ENCODE results near the gene PFKFB4.

The PFKFB4 gene

GRCh38 chr3:48564022-48564421 is 7.4 kb upstream of the PFKFB4 start:
- peak; percentile 70 for DNase-seq (ENCODE audit: low spot score)
- TF ChIP-seq, protein P1, sequence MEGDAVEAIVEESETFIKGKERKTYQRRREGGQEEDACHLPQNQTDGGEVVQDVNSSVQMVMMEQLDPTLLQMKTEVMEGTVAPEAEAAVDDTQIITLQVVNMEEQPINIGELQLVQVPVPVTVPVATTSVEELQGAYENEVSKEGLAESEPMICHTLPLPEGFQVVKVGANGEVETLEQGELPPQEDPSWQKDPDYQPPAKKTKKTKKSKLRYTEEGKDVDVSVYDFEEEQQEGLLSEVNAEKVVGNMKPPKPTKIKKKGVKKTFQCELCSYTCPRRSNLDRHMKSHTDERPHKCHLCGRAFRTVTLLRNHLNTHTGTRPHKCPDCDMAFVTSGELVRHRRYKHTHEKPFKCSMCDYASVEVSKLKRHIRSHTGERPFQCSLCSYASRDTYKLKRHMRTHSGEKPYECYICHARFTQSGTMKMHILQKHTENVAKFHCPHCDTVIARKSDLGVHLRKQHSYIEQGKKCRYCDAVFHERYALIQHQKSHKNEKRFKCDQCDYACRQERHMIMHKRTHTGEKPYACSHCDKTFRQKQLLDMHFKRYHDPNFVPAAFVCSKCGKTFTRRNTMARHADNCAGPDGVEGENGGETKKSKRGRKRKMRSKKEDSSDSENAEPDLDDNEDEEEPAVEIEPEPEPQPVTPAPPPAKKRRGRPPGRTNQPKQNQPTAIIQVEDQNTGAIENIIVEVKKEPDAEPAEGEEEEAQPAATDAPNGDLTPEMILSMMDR (conservative IDR thresholded peaks at IDR 0.05; ENCODE audit: low read depth), result no peak
- POLR2A ChIA-PET (ENCODE audit: low non-redundant PET), result no interaction called here
- CTCF ChIA-PET, result no interaction called here
- H3K27ac ChIP-seq, result peak overlapping the region; percentile 100

- ChIA-PET CTCF (no interaction called here), POLR2A (ENCODE audit: low non-redundant PET) (no interaction called here)
- TF ChIP-seq, protein P1 (conservative IDR thresholded peaks at IDR 0.05; ENCODE audit: low read depth), result no peak
- DNase-seq (ENCODE audit: low spot score), result no peak
- H3K27ac ChIP-seq, result peak within 1 kb of the TSS; percentile 100
Observed at GRCh38 chr3:48563382-48563918, 6.8 kb upstream of the PFKFB4 start, which contains the start of gene UCN2. UCN2 (minus strand) TSS chr3:48563781; CDS start chr3:48563124, 657 bp downstream.

DNA sequence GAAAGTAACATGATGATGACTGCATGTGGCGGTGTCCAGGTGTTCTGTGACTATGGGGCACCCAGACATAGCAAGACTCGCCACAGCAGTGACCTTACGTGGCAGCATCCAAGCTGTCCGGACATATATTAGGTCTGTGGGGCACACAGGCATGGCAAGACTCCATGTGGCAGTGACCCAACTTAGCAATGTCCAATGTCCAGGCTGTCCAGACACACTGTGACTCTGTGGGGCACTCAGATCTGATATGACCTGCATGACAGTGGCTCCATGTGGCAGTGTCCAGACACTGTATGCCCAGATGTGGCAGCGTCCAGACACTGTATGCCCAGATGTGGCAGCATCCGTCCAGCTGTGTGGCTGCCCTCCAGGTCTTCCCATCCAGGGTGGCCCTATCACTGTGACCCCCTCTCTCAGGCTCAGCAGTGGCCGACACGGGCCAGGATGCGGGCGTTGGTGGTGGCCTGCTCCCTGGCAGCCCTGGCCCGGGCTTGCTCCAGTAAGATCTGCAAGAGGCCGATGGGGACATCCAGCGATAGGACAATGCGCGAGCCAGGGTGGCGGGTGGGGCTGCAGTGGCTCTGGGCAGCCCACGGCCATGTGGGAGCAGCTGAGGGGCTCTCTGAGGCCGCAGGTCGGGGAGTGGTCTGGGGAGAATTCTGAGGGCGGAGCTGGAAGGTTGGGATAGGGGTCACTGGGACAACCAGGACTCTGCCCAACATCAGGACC is 5.9 kb upstream of the PFKFB4 start:
- ChIA-PET POLR2A (ENCODE audit: low non-redundant PET) (no interaction called here), CTCF (no interaction called here)
- TF ChIP-seq, protein P1 (conservative IDR thresholded peaks at IDR 0.05; ENCODE audit: low read depth), result no peak
- no peak for DNase-seq (ENCODE audit: low spot score)
- H3K27ac ChIP-seq, result peak overlapping the region; percentile 100

DNA sequence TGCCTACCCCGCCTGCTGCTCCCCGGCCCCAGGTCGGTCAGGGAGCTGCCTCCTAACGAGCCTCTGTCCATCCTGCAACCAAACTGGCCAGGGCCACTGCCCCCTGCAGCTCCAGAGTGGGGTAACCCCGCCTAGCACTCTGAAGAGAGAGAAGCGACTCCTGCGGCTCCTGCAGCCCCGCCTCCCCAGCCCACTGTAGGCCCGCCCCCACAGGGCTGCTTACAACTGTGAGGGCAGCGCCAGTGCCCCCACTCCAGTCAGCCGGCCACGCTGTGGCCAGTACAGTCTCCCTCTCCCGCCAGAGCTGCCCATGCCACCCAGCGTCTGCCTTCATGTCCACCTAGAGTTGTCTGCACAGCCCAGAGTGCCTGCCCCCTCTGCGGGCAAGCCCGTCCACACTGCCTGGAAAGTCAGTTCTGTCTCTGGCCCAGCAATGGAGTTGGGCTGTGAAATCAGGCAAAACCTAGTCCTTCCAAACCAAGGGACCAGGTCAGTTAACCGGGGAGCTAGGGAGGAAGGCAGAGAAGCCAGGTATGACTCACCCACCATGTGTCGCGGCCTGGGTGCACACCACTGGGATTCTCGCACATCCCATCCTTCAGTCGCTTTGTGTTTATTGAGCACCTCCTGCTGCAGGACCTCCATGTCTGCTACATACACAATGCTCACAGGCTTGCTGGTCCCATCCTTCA is 4.6 kb upstream of the PFKFB4 start:
- H3K27ac ChIP-seq, result peak overlapping the region; percentile 100
- POLR2A ChIA-PET (ENCODE audit: low non-redundant PET), result no interaction called here
- TF ChIP-seq, protein P1 (conservative IDR thresholded peaks at IDR 0.05; ENCODE audit: low read depth), result no peak
- no peak for DNase-seq (ENCODE audit: low spot score)
- CTCF ChIA-PET, result no interaction called here

- POLR2A ChIA-PET (ENCODE audit: low non-redundant PET), result no interaction called here
- H3K27ac ChIP-seq, result peak overlapping the region; percentile 100
- TF ChIP-seq, protein P1 (conservative IDR thresholded peaks at IDR 0.05; ENCODE audit: low read depth), result no peak
- CTCF ChIA-PET, result no interaction called here
- no peak for DNase-seq (ENCODE audit: low spot score)
Observed at GRCh38 chr3:48560648-48561018, 4.0 kb upstream of the PFKFB4 start.

GRCh38 chr3:48558493-48559134 is 2.0 kb upstream of the PFKFB4 start:
- TF ChIP-seq, protein P1 (conservative IDR thresholded peaks at IDR 0.05; ENCODE audit: low read depth), result peak; percentile 58

More at GRCh38 chr3:48558493-48559134, 2.0 kb upstream of the PFKFB4 start:
- POLR2A ChIA-PET (ENCODE audit: low non-redundant PET), result no interaction called here
- CTCF ChIA-PET, result interaction anchor here (0.6 to 1.3 kb wide), 7 partner anchors 10 to 604 kb away, joined by 3 to 6 read pairs (median 3); no protein-coding TSS in a partner anchor
- H3K27ac ChIP-seq, result peak overlapping the region; percentile 100
- no peak for DNase-seq (ENCODE audit: low spot score)

Data from RWPE1 (cell line).